T47D (cell line): ENCODE results near the gene SPECC1.
"Not testable (repeated sequence)": the region's sequence is repeated elsewhere in the genome, so short reads cannot be mapped to it uniquely, and the experiment has no call there.

Experiments
- DNase-seq, 2 experiments: peaks; one replicate each; pipeline versions ENCODE4 v3.0.0 to v3.0.0-alpha.2; 2011 to 2012; ENCODE audit warnings: low read depth in 1 of 2, low spot score in 1 of 2
- JUND ChIP-seq: IDR thresholded peaks from 2 replicates; pipeline ENCODE4 v1.6.1; 2012; ENCODE audit warnings: low read depth
- in situ Hi-C: cut with HindIII; loops from 2 replicates; pipeline ENCODE4 v1.10.0; 2016; ENCODE audit warnings: low sequenced_read_pairs, low pct_unique_long_range_greater_than_20kb

Gene SPECC1

DNA sequence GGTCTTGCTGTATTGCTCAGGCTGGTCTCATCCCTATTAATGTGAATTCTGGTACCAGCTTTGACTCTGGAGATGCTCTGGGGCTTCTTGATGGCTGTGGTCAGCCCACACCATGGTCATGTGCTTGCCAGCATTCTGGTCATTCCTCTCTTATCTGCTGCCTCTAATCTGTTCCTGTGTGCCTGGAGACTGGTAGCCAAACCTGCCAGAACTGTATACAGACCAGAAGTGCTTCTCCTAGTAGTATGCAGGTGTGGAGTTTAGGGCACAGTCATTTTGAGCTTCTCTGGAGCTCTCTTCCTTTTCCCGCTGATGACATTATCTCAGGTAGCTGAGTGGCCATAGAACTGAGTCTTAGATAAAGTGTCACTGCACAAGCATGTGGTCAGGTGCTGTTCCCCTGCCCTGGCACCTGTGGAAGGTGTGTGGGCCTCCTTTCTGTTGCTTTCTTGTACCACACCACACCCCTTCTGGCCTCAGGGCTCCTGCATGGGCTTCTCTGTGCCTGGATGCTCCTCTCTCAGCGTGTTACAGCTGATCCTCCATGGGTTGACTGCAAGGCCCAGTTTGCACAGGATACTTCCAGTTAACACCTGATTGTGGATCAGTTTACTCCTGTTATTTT, 162.7 kb downstream of the SPECC1 start:
- DNase-seq = peak in 1 of 2 experiments; percentile 55
- in situ Hi-C loops = no loop called here
- TF ChIP-seq JUND = no peak

- in situ Hi-C loops = no loop called here
These were observed 163.2 kb downstream of the SPECC1 start for GRCh38 chr17:20172376-20172775.

GRCh38 chr17:20173091-20173490, 163.9 kb downstream of the SPECC1 start:
- in situ Hi-C loops = no loop called here
- no peak for TF ChIP-seq JUND
- no peak for DNase-seq

More at GRCh38 chr17:20172376-20172775, 163.2 kb downstream of the SPECC1 start:
- DNase-seq = no peak
- no peak for TF ChIP-seq JUND

- TF ChIP-seq JUND = no peak
- in situ Hi-C loops = no loop called here
- no peak for DNase-seq
These were observed 165.6 kb downstream of the SPECC1 start for GRCh38 chr17:20174588-20175265.

DNA sequence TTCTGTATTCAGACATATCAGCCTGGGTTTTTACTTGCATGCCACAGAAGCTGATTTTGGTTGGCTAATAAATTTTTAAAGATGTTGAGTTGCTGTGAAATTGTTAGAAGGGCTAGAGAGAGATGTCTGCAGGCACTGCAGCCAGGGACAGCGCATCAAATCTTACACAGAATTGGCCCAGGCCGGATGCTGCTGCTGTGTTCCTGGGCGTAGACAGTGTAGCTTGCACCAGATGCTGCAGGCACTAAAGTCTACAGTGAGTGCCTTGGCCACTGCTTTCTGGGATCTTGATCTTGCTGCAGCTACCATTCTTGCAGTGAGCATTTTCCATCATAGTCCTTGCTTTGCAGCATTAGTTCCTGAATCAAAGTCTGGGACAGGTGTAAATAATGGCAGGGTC, 169.9 kb downstream of the SPECC1 start:
- no peak for DNase-seq
- in situ Hi-C loops = no loop called here
- no peak for TF ChIP-seq JUND

- no peak for TF ChIP-seq JUND
- DNase-seq = no peak
- in situ Hi-C loops = no loop called here
These were observed 171.5 kb downstream of the SPECC1 start for GRCh38 chr17:20180661-20181060.

DNA sequence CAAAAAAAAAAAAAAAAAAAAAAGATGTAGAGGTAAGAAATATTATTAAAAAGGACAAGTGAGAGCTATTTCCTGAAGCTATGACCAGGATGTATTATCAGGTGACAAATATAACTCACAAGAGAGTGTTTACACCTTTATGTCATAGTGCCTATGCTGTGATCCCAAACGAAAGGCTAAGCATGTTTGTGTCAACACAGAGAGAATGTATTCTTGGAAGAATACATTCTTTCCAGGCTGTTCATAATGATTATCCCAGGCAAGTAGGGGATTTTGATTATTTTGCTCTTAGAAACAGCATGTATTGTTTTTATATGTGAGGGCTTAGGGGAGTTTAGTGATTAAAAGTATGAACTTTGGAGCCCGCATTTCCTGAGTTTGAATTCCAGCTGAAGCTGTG, 175.0 kb downstream of the SPECC1 start:
- no peak for TF ChIP-seq JUND
- DNase-seq = peak in 1 of 2 experiments; percentile 23
- in situ Hi-C loops = no loop called here

DNA sequence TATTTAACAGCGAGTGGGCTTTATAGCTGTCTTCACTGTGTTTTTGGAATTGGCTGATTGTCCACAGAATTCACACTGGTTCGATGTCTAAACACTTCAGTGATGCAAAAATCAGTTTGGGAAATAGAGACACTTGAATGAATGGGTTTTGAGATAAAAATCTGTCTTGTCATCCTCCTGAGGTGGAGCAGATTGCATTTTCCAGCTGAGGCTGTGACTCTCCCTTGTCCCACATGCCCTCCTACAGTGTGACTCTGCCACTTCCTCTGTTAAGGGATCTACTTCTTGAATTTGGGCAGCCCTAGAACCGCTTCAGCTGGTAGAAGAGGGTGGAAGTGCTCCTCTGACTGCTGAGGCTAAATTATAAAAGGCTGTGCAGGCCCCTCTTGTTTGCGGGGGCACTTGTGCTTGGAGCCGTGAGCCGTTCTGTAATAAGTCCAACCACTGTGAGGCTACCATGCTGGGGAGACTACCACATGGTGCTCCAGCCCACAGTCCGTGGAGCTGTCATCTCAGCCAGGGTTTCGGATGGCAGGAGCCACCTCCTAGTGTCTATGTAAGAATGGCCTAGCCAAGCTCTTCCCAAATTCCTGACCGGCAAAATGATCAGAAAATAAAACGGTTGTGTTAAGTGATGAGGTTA, 175.9 kb downstream of the SPECC1 start:
- TF ChIP-seq JUND = no peak
- in situ Hi-C loops = no loop called here
- DNase-seq = peak in 1 of 2 experiments; percentile 40

DNA sequence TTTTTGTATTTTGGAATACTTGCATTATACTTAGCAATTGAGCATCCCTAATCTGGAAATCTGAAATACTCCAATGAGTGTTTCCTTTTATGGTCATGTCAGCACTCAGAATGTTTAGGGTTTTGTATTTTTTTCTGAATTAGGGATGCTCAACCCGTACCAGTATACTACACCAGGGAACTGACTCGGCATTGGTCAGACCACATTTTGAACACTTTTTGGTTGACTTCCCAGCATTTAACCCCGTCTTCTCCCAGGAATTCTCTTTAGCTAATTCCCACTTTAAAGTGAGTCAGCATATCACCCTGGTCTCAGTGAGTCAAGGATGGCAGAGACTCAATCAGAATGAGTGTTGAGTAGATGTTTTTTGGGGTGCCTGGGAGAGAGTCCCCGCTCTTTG, 177.9 kb downstream of the SPECC1 start:
- DNase-seq = no peak
- TF ChIP-seq JUND = no peak
- in situ Hi-C loops = no loop called here

- TF ChIP-seq JUND = no peak
- no peak for DNase-seq
- in situ Hi-C loops = no loop called here
These were observed 180.1 kb downstream of the SPECC1 start for GRCh38 chr17:20189302-20189701.

- in situ Hi-C loops = no loop called here
- no peak for TF ChIP-seq JUND
- DNase-seq = no peak
These were observed 180.8 kb downstream of the SPECC1 start for GRCh38 chr17:20189979-20190378.

DNA sequence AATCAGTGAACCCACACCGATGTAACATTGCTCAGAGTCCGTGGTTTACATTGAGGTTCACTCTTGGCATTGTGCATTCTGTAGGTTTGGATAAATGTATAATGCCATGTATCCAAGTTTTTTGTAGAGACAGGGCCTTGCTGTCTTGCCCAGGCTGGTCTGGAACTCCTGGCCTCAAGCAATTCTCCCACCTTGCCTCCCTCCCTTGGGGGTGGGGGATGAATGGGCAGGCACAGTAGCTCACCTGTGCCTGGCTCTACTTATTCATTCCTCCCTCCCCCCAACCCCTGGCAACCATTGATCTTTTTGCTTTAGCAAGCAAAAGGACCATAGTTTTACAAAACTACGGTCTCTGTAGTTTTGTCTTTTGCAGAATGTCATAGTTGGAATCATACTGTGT, 181.4 kb downstream of the SPECC1 start:
- in situ Hi-C loops = no loop called here

GRCh38 chr17:20191056-20191455, 181.9 kb downstream of the SPECC1 start:
- in situ Hi-C loops = no loop called here
- TF ChIP-seq JUND = no peak
- no peak for DNase-seq

More for the DNA sequence above, 181.4 kb downstream of the SPECC1 start:
- no peak for DNase-seq
- no peak for TF ChIP-seq JUND

DNA sequence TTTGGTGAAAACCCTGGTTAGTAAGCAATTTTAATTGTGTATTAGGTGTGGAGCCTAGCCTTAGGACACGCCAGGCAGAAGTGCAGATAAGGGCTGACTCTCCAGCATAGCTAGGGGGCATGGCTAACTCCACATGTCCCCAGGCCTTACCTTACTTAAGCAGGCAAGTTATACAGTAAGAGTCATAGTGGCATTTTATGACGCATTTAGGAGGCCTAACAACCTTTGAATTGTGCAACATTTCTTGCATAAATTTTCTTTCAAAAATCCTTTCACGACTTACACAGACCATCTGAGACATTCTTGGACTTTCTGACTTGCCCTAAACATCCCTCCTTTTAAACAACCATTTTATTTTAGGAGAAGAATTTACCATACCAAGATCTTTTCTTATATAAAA, 187.1 kb downstream of the SPECC1 start:
- DNase-seq, in situ Hi-C loops: not testable (repeated sequence)
